OCI-M2 (cell line): Measurements from ENCODE around the gene UNKL.

Experiments used
- DNase-seq: peaks from one replicate; lab custom pipeline; 2025; ENCODE audit not compliant: unreplicated experiment; lab: John Stamatoyannopoulos, UW

UNKL gene

GRCh38 chr16:1355591-1355990, 58.9 kb downstream of the UNKL start:
- DNase-seq, result no peak

- no peak for DNase-seq
These were observed 59.5 kb downstream of the UNKL start for GRCh38 chr16:1354815-1355540.

- DNase-seq, result no peak
These were observed 62.7 kb downstream of the UNKL start, which contains the start of the genes GNPTG and TSR3 for GRCh38 chr16:1351582-1352362. TSS of gene GNPTG (plus strand) at chr16:1351931. CDS start at chr16:1351966, 35 bp downstream. TSS of gene TSR3 (minus strand) at chr16:1351878. CDS start at chr16:1351804, 74 bp downstream.

- no peak for DNase-seq
These were observed 63.3 kb downstream of the UNKL start for GRCh38 chr16:1351215-1351581.

GRCh38 chr16:1350691-1351090, 63.8 kb downstream of the UNKL start:
- DNase-seq, result no peak

- DNase-seq, result no peak
These were observed 64.6 kb downstream of the UNKL start for GRCh38 chr16:1349951-1350350.

- no peak for DNase-seq
These were observed 65.2 kb downstream of the UNKL start for GRCh38 chr16:1349351-1349750.

- DNase-seq, result no peak
These were observed 65.6 kb downstream of the UNKL start for GRCh38 chr16:1348926-1349325.

GRCh38 chr16:1348441-1348840, 66.1 kb downstream of the UNKL start:
- no peak for DNase-seq

- no peak for DNase-seq
These were observed 66.5 kb downstream of the UNKL start for GRCh38 chr16:1347962-1348361.

- DNase-seq, result no peak
These were observed 67.1 kb downstream of the UNKL start for GRCh38 chr16:1347286-1347855.

GRCh38 chr16:1346422-1347285, 67.8 kb downstream of the UNKL start:
- no peak for DNase-seq

GRCh38 chr16:1345651-1346421, 68.7 kb downstream of the UNKL start:
- no peak for DNase-seq

GRCh38 chr16:1345087-1345486, 69.4 kb downstream of the UNKL start:
- DNase-seq, result no peak

- no peak for DNase-seq
These were observed 70.0 kb downstream of the UNKL start for GRCh38 chr16:1344499-1344898.

GRCh38 chr16:1343428-1344242, 70.9 kb downstream of the UNKL start:
- DNase-seq, result no peak

- DNase-seq, result no peak
These were observed 71.7 kb downstream of the UNKL start for GRCh38 chr16:1342526-1343427.
